ENCODE data around the gene AUH.
A peak's percentile ranks its signal among the peaks of the same experiment; 100 is the strongest.
"Not testable (repeated sequence)": the region's sequence is repeated elsewhere in the genome, so short reads cannot be mapped to it uniquely, and the experiment has no call there.

The AUH gene

GRCh38 chr9:91214086-91214485 lies 147.6 kb downstream of the AUH start:
- FAIRE-seq (no peak), DNase-seq (ENCODE audit: insufficient read length, low spot score) (peak; percentile 38)

- DNase-seq (ENCODE audit: insufficient read length, low spot score) (no peak), FAIRE-seq (no peak)
Measured at GRCh38 chr9:91212596-91213243, 149.0 kb downstream of the AUH start.

DNA sequence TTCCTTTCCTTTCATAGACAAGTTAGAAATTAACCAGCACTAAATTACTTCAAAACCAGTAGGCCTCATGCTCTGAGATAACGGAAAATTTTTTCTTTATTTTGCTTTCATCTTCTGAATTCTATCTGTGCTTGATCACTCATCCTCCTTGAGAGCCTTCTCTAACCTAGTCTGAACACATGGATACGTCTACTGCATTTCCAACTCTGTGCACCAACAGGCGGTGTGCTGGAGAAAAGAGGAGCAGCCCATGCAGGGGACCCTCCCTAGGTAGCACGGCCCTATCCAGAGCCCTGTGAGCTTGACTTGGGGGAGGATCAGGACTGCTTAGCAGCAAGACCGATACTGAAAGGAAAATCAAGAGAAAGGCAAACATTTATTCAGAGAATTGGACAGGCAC lies 149.8 kb downstream of the AUH start:
- no peak for FAIRE-seq

GRCh38 chr9:91211414-91211813 lies 150.3 kb downstream of the AUH start:
- DNase-seq (ENCODE audit: insufficient read length, low spot score), result no peak
- no peak for FAIRE-seq

More for the DNA sequence above, 149.8 kb downstream of the AUH start:
- no peak for DNase-seq (ENCODE audit: insufficient read length, low spot score)

DNA sequence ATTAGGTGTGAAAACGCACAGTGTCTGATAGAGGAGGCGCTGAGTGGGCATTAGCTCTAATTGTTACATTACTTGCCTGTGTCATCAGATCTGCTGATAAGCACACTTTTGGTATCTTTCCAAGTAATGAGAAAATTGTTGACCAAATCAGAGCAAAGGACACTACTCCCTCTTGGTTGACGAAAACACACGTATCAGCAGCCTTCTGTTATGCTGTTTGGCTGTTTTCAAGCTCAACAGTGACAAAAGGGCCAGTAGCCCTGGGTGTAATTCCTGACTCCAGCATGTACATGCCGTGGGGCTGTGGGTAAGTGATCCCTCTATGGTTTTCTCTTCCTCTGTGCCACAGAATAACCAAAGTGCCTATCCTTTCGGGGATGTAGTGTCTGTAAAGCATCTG lies 151.4 kb downstream of the AUH start:
- FAIRE-seq, result no peak

GRCh38 chr9:91208837-91209236 lies 152.9 kb downstream of the AUH start:
- DNase-seq (ENCODE audit: insufficient read length, low spot score) (no peak), FAIRE-seq (no peak)

More for the DNA sequence above, 151.4 kb downstream of the AUH start:
- no peak for DNase-seq (ENCODE audit: insufficient read length, low spot score)

DNA sequence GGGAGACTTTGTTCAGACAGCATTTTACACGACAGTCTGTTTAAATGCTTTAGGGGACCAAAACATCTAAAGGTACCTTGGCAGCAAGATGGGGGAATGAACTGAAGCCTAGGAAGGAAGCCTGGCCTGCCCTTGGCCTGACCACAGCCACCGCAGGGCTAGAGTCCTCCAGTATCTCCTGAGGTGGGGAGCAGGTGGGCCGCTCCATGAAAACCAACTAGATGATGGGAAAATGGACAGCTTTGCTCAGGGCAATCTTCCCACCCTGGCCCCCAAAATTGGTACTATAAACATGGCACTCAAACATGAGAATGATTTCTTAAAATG lies 153.3 kb downstream of the AUH start:
- FAIRE-seq, result no peak

GRCh38 chr9:91207729-91208418 lies 153.8 kb downstream of the AUH start:
- DNase-seq (ENCODE audit: insufficient read length, low spot score) (no peak), FAIRE-seq (no peak)

More for the DNA sequence above, 153.3 kb downstream of the AUH start:
- no peak for DNase-seq (ENCODE audit: insufficient read length, low spot score)

DNA sequence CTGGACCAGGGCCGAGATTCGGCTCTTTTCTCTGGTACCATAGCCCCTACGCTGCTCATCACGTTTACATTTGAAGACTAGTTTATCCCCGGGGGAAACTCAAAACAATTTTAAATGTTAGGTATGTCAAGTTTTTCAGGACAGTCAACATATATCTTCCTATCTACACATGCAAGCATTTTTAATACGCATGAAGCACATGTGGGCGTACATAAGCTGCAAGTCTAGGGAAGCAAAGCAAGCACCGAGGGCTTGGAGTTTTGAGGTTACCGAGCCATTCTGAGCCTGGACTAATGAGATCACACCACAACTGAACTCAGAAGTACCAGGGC lies 154.4 kb downstream of the AUH start:
- FAIRE-seq, result no peak
- no peak for DNase-seq (ENCODE audit: insufficient read length, low spot score)

- DNase-seq (ENCODE audit: insufficient read length, low spot score) (no peak), FAIRE-seq (no peak)
Measured at GRCh38 chr9:91206806-91207205, 154.9 kb downstream of the AUH start.

DNA sequence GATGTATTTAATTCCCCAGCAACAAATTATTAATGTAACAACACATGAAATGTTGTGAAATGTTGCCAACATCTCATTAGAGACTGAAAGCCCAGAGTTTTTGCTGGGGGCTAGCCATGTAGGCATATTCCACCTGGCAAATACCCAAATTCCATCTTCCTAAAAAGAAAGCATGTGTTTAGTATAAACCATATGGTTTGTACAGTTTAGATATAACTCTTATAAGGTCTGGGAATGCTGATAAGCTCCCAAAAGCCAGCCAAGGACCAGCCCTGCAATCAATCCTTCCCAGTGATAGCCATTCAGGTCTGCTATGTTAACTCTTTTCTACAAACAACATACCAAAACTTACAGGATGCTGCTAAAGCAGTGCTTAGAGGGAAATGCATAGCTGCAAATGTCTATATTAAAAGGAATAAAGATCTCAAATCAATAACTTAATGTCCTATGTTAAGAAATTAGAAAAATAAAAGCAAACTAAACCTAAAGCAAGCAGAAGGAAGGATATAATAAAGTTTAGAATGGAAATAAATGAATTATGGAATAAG lies 158.9 kb downstream of the AUH start:
- no peak for DNase-seq (ENCODE audit: insufficient read length, low spot score)
- no peak for FAIRE-seq

GRCh38 chr9:91200692-91201336 lies 160.9 kb downstream of the AUH start:
- no peak for DNase-seq (ENCODE audit: insufficient read length, low spot score)
- FAIRE-seq, result no peak

GRCh38 chr9:91199739-91200497 lies 161.8 kb downstream of the AUH start:
- no peak for FAIRE-seq
- no peak for DNase-seq (ENCODE audit: insufficient read length, low spot score)

- not testable (repeated sequence) for FAIRE-seq; DNase-seq (ENCODE audit: insufficient read length, low spot score)
Measured at GRCh38 chr9:91198881-91199280, 162.8 kb downstream of the AUH start.

- FAIRE-seq (no peak), DNase-seq (ENCODE audit: insufficient read length, low spot score) (no peak)
Measured at GRCh38 chr9:91198405-91198804, 163.3 kb downstream of the AUH start.

- no peak for FAIRE-seq
- DNase-seq (ENCODE audit: insufficient read length, low spot score), result peak; percentile 48
Measured at GRCh38 chr9:91197232-91198181, 164.2 kb downstream of the AUH start.

- FAIRE-seq (no peak), DNase-seq (ENCODE audit: insufficient read length, low spot score) (no peak)
Measured at GRCh38 chr9:91196103-91196950, 165.4 kb downstream of the AUH start.

GRCh38 chr9:91195372-91196012 lies 166.2 kb downstream of the AUH start:
- DNase-seq (ENCODE audit: insufficient read length, low spot score), result no peak
- FAIRE-seq, result no peak

Measured in HTR-8/SVneo (cell line).